Measurements from ENCODE around the gene SCN11A.

The SCN11A gene

DNA sequence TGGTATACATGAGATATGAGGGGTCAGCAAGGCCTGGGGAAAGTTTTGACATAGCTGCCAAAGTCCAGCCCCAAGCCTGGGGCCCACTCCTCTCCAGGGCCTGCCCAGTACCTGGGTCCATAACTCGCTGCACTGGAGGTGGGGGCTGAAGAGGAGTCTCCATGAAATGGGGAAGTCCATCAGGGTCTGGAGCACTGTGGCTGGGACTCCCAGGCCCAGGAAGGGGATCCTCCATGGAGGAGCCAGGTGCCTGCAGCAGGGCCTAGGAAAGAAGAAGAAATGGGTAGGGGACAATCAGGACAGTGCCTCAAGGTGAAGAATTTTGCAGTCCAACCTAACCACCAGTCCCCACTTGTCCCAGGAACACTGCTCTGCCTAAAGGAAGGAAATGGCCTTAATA lies 47.5 kb upstream of the SCN11A start:
- TF ChIP-seq, protein P1, sequence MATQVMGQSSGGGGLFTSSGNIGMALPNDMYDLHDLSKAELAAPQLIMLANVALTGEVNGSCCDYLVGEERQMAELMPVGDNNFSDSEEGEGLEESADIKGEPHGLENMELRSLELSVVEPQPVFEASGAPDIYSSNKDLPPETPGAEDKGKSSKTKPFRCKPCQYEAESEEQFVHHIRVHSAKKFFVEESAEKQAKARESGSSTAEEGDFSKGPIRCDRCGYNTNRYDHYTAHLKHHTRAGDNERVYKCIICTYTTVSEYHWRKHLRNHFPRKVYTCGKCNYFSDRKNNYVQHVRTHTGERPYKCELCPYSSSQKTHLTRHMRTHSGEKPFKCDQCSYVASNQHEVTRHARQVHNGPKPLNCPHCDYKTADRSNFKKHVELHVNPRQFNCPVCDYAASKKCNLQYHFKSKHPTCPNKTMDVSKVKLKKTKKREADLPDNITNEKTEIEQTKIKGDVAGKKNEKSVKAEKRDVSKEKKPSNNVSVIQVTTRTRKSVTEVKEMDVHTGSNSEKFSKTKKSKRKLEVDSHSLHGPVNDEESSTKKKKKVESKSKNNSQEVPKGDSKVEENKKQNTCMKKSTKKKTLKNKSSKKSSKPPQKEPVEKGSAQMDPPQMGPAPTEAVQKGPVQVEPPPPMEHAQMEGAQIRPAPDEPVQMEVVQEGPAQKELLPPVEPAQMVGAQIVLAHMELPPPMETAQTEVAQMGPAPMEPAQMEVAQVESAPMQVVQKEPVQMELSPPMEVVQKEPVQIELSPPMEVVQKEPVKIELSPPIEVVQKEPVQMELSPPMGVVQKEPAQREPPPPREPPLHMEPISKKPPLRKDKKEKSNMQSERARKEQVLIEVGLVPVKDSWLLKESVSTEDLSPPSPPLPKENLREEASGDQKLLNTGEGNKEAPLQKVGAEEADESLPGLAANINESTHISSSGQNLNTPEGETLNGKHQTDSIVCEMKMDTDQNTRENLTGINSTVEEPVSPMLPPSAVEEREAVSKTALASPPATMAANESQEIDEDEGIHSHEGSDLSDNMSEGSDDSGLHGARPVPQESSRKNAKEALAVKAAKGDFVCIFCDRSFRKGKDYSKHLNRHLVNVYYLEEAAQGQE (IDR thresholded peaks at IDR 0.05; ENCODE audit: insufficient read depth in 1 of 2, low read depth in 2 of 2, low read length in 2 of 2), result no peak
- TF ChIP-seq FOXP2 (optimal IDR thresholded peaks at IDR 0.05; ENCODE audit: borderline replicate concordance, extremely low read depth, extremely low read length, insufficient read depth) (no peak), POLR2AphosphoS5 (IDR thresholded peaks at IDR 0.05; ENCODE audit: low read depth, low read length) (no peak), TAF1 (IDR thresholded peaks at IDR 0.05; ENCODE audit: borderline replicate concordance, insufficient read depth, low read length) (no peak)

DNA sequence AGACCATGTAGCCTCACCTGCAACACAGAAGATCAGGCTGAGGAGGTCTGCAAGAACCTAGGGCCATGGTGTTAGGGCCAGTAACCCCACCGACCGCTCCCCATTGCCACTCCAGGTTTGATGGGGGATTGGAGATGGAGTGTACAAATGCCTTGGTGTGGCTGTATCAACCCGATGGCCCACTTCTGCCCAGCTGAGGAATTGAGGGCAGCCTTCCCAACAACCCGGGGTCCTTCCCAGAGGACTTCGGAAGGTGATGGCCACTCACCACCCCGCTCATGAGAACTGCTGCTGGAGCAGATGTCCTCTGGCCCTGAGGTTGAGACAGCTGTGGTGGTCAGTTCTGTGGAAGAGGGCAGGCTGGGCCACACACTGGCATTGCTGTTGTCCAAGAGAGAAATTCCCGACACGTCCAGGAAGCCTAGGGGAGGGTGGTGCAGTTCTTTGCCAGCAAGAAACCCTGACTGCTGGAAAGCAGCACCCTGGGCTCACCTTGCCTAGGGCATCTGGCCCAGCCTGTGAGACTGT lies 46.8 kb upstream of the SCN11A start:
- TF ChIP-seq FOXP2 (optimal IDR thresholded peaks at IDR 0.05; ENCODE audit: borderline replicate concordance, extremely low read depth, extremely low read length, insufficient read depth) (no peak), TAF1 (IDR thresholded peaks at IDR 0.05; ENCODE audit: borderline replicate concordance, insufficient read depth, low read length) (no peak), POLR2AphosphoS5 (IDR thresholded peaks at IDR 0.05; ENCODE audit: low read depth, low read length) (no peak), SIN3A (IDR thresholded peaks at IDR 0.05; ENCODE audit: borderline replicate concordance, insufficient read depth, low read length) (no peak)
- TF ChIP-seq, protein P1 (IDR thresholded peaks at IDR 0.05; ENCODE audit: insufficient read depth in 1 of 2, low read depth in 2 of 2, low read length in 2 of 2), result no peak

DNA sequence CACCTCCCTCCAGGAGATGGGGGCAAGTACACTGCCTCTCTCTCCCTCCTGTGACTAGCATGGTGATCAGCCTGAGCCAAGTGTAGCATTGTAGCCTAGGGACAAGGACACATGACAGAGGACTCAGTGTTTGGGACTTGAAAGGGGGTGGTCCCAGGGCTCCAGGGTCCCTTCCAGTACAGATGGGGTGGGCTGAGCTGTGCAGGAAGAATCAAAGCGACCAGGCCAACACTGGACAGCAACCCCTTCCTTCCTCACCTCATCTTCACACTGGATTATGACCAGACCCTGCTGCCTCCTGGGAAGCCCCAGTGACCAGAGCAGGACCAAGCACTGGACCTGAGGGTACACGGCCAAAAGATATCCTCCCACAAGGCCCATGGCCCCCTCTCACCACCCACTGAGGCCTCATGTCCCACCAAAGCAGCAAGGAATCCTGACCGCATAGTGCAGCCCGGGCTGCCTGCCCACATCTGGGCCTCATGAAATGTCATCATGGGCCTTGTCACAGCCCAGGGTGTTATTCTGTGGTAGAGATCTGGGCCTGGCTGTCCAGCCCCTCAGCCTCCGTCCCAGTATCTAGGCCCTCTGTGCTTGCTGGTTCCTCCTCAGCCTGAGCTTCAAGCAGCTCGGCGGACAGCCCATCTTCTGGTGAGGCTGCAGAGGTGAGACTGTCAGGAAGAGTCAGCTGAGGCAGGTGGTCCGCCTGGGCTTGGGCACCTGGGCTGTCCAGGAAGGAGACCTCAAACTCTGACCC lies 46.1 kb upstream of the SCN11A start:
- no peak for TF ChIP-seq SIN3A (IDR thresholded peaks at IDR 0.05; ENCODE audit: borderline replicate concordance, insufficient read depth, low read length)
- TF ChIP-seq, protein P1 (IDR thresholded peaks at IDR 0.05; ENCODE audit: insufficient read depth in 1 of 2, low read depth in 2 of 2, low read length in 2 of 2), result no peak
- no peak for TF ChIP-seq FOXP2 (optimal IDR thresholded peaks at IDR 0.05; ENCODE audit: borderline replicate concordance, extremely low read depth, extremely low read length, insufficient read depth)
- no peak for TF ChIP-seq POLR2AphosphoS5 (IDR thresholded peaks at IDR 0.05; ENCODE audit: low read depth, low read length)
- no peak for TF ChIP-seq TAF1 (IDR thresholded peaks at IDR 0.05; ENCODE audit: borderline replicate concordance, insufficient read depth, low read length)

DNA sequence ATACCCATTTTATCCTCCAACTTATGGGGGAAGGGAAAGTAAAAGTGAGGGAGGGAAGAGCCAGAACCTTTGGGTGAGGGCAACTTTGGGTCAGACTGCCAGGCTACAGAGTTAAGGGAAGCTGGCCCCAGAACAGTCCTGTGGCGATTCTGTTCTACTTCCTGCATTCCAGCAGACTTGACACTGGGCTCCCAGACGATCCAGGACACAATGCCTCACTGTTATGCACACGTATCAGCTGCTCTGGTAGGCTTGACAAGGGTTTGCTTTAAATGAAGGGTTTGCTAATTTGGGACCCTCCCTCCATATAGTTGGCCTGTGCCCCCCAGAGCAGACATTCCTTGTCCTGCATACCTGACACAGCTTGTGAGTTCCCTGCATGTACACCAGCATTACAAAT lies 45.0 kb upstream of the SCN11A start:
- no peak for TF ChIP-seq TAF1 (IDR thresholded peaks at IDR 0.05; ENCODE audit: borderline replicate concordance, insufficient read depth, low read length)
- TF ChIP-seq FOXP2 (optimal IDR thresholded peaks at IDR 0.05; ENCODE audit: borderline replicate concordance, extremely low read depth, extremely low read length, insufficient read depth), result no peak
- TF ChIP-seq POLR2AphosphoS5 (IDR thresholded peaks at IDR 0.05; ENCODE audit: low read depth, low read length), result no peak
- TF ChIP-seq, protein P1 (IDR thresholded peaks at IDR 0.05; ENCODE audit: insufficient read depth in 1 of 2, low read depth in 2 of 2, low read length in 2 of 2), result no peak
- no peak for TF ChIP-seq SIN3A (IDR thresholded peaks at IDR 0.05; ENCODE audit: borderline replicate concordance, insufficient read depth, low read length)

Data from PFSK-1 (cell line).